ENCODE data around the gene ZSWIM7.

DNA sequence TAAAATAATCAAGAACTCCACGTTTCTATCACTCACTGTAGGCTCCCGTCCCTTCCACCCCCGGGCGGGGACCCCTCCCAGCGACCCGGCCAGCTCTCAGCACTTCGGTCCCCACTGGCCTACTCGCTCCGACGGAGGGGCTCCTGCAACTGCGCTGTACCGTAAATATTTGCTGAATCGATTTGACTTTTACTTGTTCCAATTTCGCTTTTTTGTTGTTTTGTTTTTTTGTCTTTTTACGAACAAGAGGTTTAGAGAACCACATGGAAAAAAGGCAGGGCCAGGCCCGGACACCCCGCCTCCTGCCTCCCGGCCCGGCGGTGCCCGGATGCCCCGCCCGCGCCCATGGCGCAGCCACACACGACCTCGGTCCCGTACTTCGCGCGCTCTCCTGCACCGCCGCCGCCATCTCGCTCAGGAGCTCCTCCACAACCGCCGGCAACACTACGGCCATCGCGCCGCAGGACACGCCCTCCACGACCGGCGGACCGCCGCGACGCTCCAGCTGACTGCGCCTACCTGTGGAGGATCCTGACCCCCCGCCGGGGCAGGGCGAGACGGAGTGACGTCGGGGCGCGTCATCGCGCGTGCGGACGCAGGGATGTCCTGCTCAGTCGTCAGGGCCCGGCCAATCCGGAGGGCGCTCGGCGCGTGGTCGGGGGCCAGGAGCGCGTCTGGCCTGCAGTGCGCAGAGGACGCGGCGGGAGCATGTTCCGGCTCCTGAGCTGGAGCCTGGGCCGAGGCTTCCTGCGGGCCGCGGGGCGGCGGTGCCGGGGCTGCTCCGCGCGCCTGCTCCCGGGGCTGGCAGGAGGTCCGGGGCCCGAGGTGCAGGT is at the start of gene ZSWIM7, which contains the start of gene TTC19:
- TF ChIP-seq, protein P1, sequence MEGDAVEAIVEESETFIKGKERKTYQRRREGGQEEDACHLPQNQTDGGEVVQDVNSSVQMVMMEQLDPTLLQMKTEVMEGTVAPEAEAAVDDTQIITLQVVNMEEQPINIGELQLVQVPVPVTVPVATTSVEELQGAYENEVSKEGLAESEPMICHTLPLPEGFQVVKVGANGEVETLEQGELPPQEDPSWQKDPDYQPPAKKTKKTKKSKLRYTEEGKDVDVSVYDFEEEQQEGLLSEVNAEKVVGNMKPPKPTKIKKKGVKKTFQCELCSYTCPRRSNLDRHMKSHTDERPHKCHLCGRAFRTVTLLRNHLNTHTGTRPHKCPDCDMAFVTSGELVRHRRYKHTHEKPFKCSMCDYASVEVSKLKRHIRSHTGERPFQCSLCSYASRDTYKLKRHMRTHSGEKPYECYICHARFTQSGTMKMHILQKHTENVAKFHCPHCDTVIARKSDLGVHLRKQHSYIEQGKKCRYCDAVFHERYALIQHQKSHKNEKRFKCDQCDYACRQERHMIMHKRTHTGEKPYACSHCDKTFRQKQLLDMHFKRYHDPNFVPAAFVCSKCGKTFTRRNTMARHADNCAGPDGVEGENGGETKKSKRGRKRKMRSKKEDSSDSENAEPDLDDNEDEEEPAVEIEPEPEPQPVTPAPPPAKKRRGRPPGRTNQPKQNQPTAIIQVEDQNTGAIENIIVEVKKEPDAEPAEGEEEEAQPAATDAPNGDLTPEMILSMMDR (IDR thresholded peaks at IDR 0.05; ENCODE audit: borderline replicate concordance, extremely low read depth, low read length, poor library complexity, severe bottlenecking) = peak; percentile 19
- no peak for TF ChIP-seq EZH2 (IDR thresholded peaks at IDR 0.05; ENCODE audit: borderline replicate concordance, low read depth, low read length, severe bottlenecking)
